Mesothelial cell of epicardium (in vitro differentiated cells): ENCODE measurements around the gene CLDN14. TPM values are rescaled to one million over a fixed set of nuclear protein-coding genes. Genes with fewer than 3 reads are reported as not detected.

Experiments used
- DNase-seq, 2 experiments: peaks; one replicate each; pipeline ENCODE4 v3.0.0; 2021; ENCODE audit warnings: low spot score in 2 of 2; ENCODE audit not compliant: unreplicated experiment in 2 of 2
- H3K27ac Mint-ChIP-seq: 2 replicates; pipeline ENCODE4 v1.8.0; 2021; ENCODE audit warnings: mixed read lengths
- H3K27me3 Mint-ChIP-seq: 2 replicates; pipeline ENCODE4 v1.8.0; 2021; ENCODE audit warnings: low read depth, mixed read lengths
- H3K36me3 Mint-ChIP-seq: 2 replicates; pipeline ENCODE4 v1.8.0; 2021; ENCODE audit warnings: mixed read lengths
- H3K4me1 Mint-ChIP-seq: 2 replicates; pipeline ENCODE4 v1.8.0; 2021; ENCODE audit warnings: mixed read lengths
- H3K4me3 Mint-ChIP-seq: 2 replicates; pipeline ENCODE4 v1.8.0; 2021; ENCODE audit warnings: mild to moderate bottlenecking, moderate library complexity, mixed read lengths
- H3K9me3 Mint-ChIP-seq: 2 replicates; pipeline ENCODE4 v1.8.0; 2021; ENCODE audit warnings: mixed read lengths
- total RNA-seq: library from RNA; stranded (reverse); gene quantifications from 3 replicates; pipeline ENCODE4 v1.2.1, GENCODE V29; 2021
- TF ChIP-seq, protein P1 (sequence below): fragments of 200-600 bp; sonication (generic); IDR thresholded peaks from one replicate; pipeline ENCODE4 v1.5.0; 2021; ENCODE audit warnings: antibody characterized with exemption; ENCODE audit not compliant: unreplicated experiment

Gene CLDN14
- total RNA-seq, 1 donor from 2014 or later = not detected

DNA sequence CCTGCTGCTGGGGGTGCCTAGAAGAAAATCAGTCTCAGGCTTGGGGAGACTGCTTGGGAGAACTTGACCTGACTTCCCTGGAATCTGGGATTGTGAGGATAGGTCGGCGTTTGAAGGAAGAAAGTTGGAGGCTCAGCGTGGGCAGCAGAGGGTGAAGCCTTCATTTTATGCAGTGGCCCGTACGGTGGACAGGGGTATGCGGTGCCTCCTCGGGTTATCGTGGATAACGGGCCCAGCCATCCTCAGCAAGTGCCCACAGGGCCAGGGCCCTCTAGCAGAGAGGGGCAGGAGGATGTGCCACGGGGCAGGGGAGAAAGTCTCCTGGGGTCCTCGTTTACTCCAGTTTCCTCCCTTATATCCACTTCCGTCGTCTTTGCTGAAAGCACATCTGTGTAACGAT lies 60.7 kb downstream of the CLDN14 start:
- H3K4me1 Mint-ChIP-seq = no peaks in the 10 kb centered on the region
- no peaks in the 10 kb centered on the region for H3K9me3 Mint-ChIP-seq
- TF ChIP-seq, protein P1, sequence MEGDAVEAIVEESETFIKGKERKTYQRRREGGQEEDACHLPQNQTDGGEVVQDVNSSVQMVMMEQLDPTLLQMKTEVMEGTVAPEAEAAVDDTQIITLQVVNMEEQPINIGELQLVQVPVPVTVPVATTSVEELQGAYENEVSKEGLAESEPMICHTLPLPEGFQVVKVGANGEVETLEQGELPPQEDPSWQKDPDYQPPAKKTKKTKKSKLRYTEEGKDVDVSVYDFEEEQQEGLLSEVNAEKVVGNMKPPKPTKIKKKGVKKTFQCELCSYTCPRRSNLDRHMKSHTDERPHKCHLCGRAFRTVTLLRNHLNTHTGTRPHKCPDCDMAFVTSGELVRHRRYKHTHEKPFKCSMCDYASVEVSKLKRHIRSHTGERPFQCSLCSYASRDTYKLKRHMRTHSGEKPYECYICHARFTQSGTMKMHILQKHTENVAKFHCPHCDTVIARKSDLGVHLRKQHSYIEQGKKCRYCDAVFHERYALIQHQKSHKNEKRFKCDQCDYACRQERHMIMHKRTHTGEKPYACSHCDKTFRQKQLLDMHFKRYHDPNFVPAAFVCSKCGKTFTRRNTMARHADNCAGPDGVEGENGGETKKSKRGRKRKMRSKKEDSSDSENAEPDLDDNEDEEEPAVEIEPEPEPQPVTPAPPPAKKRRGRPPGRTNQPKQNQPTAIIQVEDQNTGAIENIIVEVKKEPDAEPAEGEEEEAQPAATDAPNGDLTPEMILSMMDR = no peak
- DNase-seq = no peak
- H3K27ac Mint-ChIP-seq = no peak overlapping the region
- H3K36me3 Mint-ChIP-seq = peaks cover 7% of the 10 kb centered on the region
- no peaks in the 10 kb centered on the region for H3K27me3 Mint-ChIP-seq
- H3K4me3 Mint-ChIP-seq = no peak overlapping the region

DNA sequence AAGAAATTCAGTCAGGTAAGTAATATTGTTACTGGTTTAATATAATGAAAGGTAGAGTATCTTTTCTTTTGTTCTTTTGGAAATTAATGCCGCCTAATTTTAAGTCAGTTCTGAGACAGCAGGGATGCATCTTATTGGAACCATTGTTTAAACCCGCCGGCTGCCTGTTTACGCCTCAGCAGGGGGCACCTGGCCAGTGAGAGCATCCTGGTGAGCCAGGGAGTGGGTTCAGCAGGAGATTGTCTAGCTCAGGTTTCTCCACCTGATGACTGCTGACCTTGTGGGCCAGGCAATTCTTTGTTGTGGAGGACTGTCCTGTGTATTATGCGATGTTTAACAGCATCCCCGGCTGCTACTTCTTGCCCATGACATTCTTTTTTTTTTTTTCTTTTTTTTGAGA lies 64.5 kb downstream of the CLDN14 start:
- H3K9me3 Mint-ChIP-seq = no peaks in the 10 kb centered on the region
- H3K36me3 Mint-ChIP-seq = peaks cover 17% of the 10 kb centered on the region
- H3K4me3 Mint-ChIP-seq = no peak overlapping the region
- DNase-seq = no peak
- no peaks in the 10 kb centered on the region for H3K27me3 Mint-ChIP-seq
- H3K4me1 Mint-ChIP-seq = no peaks in the 10 kb centered on the region
- TF ChIP-seq, protein P1 = no peak
- H3K27ac Mint-ChIP-seq = no peak overlapping the region

DNA sequence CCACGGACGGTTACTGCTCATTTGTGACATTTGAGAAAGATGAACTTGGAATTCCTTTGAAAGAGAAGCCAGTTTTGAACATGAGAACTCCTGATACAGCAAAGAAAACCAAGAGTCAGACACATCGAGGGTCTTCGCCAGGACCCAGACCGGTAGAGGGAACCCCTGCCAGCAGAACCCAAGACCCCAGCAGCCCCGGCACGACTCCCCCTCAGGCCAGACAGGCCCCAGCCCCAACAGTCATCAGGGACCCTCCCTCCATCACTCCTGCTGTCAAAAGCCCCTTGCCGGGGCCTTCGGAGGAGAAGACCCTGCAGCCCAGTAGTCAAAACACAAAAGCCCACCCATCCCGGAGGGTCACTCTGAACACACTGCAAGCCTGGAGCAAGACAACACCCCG lies 67.0 kb downstream of the CLDN14 start:
- DNase-seq = no peak
- Mint-ChIP-seq H3K27ac (no peak overlapping the region), H3K36me3 (peaks cover 28% of the 10 kb centered on the region), H3K4me1 (peaks cover 7% of the 10 kb centered on the region), H3K27me3 (no peaks in the 10 kb centered on the region), H3K9me3 (no peaks in the 10 kb centered on the region), H3K4me3 (no peak overlapping the region)
- TF ChIP-seq, protein P1 = no peak

DNA sequence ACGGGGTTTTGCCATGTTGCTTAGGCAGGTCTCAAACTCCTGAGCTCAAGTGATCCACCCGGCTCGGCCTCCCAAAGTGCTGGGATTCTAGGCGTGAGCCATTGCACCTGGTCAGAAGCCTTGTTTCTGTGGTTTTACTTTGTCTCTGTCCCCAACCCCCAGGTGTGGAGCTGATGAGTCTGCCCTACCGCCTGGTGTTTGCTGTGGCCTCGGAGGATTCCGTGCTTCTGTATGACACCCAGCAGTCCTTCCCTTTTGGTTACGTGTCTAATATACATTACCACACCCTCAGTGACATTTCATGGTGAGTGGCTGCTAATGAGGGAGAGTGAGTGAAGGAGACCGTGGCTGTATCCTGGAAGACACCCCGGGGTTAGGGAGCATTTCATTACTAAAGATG lies 68.6 kb downstream of the CLDN14 start:
- DNase-seq = no peak
- H3K36me3 Mint-ChIP-seq = peaks cover 24% of the 10 kb centered on the region
- peaks cover 7% of the 10 kb centered on the region for H3K4me1 Mint-ChIP-seq
- no peaks in the 10 kb centered on the region for H3K9me3 Mint-ChIP-seq
- TF ChIP-seq, protein P1 = no peak
- no peak overlapping the region for H3K4me3 Mint-ChIP-seq
- H3K27me3 Mint-ChIP-seq = no peaks in the 10 kb centered on the region
- H3K27ac Mint-ChIP-seq = no peak overlapping the region

Other genes with a start within 250 kb of the CLDN14 start
- 32.6 to 35.2 TPM (median 33.0 TPM) in 3 replicates for gene MORC3, start 159.9 kb downstream of the CLDN14 start, total RNA-seq
- 8.2 to 10.3 TPM (median 9.2 TPM) in 3 replicates for gene CHAF1B, start 94.7 kb downstream of the CLDN14 start, total RNA-seq
- 0.09 TPM in 1 of 3 replicates, not detected in the others for gene SIM2, start 219.0 kb upstream of the CLDN14 start, total RNA-seq